DOHH2 (cell line): ENCODE data around the gene NAV2.

Experiments
- EZH2phosphoT487 ChIP-seq: fragments of 200-600 bp; sonication (generic); IDR thresholded peaks from 2 replicates; pipeline ENCODE4 v1.6.1; 2017; ENCODE audit warnings: borderline replicate concordance, mild to moderate bottlenecking, antibody characterized with exemption, low read length, moderate library complexity, mixed read lengths
- TF ChIP-seq, protein P1 (sequence below): fragments of 200-600 bp; sonication (generic); IDR thresholded peaks from one replicate; pipeline ENCODE4 v1.5.1; 2014; ENCODE audit warnings: antibody characterized with exemption, mild to moderate bottlenecking, low read depth, low read length; ENCODE audit not compliant: poor library complexity, severe bottlenecking

- TF ChIP-seq, protein P1, sequence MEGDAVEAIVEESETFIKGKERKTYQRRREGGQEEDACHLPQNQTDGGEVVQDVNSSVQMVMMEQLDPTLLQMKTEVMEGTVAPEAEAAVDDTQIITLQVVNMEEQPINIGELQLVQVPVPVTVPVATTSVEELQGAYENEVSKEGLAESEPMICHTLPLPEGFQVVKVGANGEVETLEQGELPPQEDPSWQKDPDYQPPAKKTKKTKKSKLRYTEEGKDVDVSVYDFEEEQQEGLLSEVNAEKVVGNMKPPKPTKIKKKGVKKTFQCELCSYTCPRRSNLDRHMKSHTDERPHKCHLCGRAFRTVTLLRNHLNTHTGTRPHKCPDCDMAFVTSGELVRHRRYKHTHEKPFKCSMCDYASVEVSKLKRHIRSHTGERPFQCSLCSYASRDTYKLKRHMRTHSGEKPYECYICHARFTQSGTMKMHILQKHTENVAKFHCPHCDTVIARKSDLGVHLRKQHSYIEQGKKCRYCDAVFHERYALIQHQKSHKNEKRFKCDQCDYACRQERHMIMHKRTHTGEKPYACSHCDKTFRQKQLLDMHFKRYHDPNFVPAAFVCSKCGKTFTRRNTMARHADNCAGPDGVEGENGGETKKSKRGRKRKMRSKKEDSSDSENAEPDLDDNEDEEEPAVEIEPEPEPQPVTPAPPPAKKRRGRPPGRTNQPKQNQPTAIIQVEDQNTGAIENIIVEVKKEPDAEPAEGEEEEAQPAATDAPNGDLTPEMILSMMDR = no peak
- TF ChIP-seq EZH2phosphoT487 = no peak
Observed at GRCh38 chr11:19806251-19806650, 93.6 kb downstream of the NAV2 start.
